ENCODE data around the gene CLEC12A.
"Not testable (repeated sequence)": the region's sequence is repeated elsewhere in the genome, so short reads cannot be mapped to it uniquely, and the experiment has no call there.

CLEC12A gene

GRCh38 chr12:9971181-9971580, at the start of gene CLEC12A:
Gene CLEC12A, plus strand, starts transcription at chr12:9971409. Its CDS starts 188 bp downstream, at chr12:9971597.
- no peak for DNase-seq (ENCODE audit: low spot score)

DNA sequence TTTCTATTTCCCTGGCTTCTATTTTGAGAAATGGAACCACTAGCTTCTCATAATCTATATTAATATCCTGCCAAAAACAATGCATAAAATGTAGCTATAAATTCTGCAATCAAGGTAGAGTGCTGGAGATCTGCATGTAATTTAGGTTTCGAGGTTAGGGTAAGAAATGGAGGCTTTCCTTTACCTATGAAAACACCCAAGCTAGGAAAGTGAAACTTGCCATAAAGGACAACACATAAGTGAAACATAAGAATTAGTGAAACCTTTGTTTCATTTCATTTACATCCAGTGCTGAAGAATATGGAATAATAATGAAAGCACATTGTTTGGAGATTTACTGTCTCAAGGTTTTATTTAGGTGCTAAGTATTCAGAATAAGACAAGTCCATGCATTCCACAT, 48.8 kb upstream of the CLEC12A start:
- no peak for DNase-seq (ENCODE audit: low spot score)

DNA sequence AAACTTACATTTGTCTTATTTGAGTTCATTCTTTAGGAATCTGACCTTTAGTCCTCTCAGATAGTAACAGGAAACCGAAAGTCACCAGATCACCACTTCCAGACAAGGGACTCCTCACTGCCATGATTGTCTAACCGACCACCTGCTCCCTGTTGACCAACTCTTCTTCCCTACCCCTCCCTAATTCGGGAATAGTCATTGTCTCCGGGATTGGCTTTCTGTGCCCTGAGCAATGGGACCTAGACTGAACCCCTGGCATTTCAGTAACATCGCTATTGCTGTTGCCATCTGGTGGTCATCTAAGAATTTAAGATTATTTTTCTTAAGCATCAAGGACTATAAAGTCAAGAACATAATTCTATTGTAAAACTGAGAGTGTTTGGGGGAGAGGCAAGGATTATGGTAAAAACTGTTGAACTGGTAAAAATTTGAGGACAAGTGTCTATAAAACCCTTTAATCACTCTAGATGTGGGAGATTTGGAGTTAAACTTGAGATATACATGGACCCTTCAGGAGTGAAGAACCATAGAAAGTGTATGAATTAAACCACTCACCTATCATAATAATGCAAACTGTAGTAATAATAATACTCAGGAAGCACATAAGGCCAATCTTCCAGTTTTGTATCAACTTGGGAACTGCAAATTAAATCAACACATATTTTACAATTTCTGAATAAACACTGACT, 45.4 kb upstream of the CLEC12A start:
- peak; percentile 52 for DNase-seq (ENCODE audit: low spot score)

- no peak for DNase-seq (ENCODE audit: low spot score)
Observed at GRCh38 chr12:9926876-9927275, 44.3 kb upstream of the CLEC12A start.

- no peak for DNase-seq (ENCODE audit: low spot score)
Observed at GRCh38 chr12:9928607-9929006, 42.6 kb upstream of the CLEC12A start.

- no peak for DNase-seq (ENCODE audit: low spot score)
Observed at GRCh38 chr12:9931245-9931644, 40.0 kb upstream of the CLEC12A start.

- no peak for DNase-seq (ENCODE audit: low spot score)
Observed at GRCh38 chr12:9932270-9932669, 38.9 kb upstream of the CLEC12A start, which contains the start of gene CLEC2A. Gene CLEC2A, minus strand, starts transcription at chr12:9932370. Its CDS starts 41 bp downstream, at chr12:9932329.

DNA sequence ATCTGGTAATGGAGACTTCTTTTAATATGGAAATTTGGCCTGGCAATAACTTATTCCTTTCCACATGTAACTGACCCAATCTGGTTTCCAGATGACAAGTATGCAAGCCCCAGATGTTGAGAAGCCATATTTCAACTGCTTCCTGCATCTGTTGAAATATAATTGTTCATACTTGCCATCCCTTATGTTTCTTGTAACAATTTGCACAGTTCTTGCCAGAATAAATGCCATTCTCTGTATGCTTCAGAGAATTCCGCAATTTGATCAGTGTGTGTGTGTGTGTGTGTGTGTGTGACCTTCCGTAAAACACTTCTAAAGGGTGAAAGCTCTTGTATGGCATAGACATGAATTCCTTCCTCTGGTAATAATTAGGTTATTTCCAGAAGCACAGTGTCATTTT, 37.3 kb upstream of the CLEC12A start:
- no peak for DNase-seq (ENCODE audit: low spot score)

GRCh38 chr12:9935026-9935425, 36.2 kb upstream of the CLEC12A start:
- DNase-seq (ENCODE audit: low spot score), result no peak

DNA sequence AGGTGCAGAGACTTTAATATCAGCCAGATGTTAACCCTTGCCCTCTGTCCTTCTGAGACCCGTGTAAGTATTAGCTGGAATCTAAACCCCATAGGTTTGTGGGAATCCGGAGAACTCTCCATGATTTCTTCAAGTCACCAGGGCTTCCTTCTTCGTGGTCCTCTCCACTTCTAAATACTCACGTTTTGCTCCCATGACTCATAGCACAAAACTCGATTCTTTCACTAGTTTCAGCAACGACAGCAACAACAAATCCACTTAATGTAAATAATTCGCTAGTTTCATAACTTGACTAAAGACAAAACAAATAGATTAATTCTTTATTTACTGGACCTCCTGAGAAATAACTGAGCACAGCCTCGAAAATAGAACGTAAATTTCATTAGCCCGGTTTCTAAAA, 34.6 kb upstream of the CLEC12A start:
- no peak for DNase-seq (ENCODE audit: low spot score)

DNA sequence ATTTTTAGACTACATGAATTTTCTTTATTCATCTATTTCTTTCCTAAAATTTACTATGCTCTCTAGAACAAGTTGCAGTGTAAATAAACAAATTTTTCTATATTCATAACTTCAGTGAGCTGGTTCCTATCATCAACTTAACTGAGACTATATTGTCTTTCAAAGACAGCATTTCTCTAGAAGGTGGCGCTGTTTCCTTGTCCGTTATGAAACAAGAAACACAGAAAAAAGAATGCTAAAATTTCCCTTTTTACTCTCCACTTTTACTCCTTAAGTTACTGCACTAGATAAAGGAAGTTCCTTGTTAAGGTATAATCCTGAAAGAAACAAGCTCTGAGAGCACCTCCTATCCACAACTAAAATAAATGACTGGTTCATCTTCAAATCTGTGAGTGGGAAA, 30.8 kb upstream of the CLEC12A start:
- DNase-seq (ENCODE audit: low spot score), result no peak

DNA sequence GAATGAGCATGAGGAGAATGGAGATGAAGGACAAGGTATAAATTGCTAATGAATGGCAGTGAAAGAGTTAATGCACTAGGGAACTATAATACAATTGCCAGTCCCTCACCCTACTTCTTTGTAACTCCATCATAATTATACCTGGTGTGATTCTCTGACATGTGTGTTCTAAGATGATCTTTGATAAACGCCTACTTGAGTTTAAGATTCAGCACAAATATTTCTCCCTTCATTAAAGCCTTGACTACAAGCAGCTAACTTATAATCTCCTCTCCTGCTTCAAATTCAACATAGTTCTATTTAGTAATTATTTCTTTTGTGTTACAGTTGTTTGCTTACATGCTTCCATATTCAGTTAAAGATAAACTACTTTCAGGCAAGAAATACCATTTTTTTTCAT, 29.4 kb upstream of the CLEC12A start:
- DNase-seq (ENCODE audit: low spot score), result no peak

DNA sequence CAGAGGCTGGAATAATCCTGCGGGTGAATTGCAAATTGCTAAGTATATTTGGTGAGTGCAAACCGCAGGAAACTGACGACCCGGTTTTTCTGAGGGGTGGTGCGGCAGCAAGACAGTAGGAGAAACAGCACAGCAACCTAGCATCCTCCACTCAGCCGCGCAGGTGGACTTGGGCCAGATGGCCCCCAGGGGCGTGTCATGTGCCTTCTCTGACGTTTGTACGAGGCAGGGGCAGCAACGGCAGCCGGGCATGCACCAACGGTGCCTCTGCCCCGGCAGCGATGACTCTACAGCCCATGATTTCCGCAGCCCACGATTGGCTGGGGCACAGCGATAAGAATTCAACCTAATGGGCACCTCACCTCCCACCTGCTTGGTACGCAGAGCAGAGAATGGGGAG, 28.0 kb upstream of the CLEC12A start:
- no peak for DNase-seq (ENCODE audit: low spot score)

DNA sequence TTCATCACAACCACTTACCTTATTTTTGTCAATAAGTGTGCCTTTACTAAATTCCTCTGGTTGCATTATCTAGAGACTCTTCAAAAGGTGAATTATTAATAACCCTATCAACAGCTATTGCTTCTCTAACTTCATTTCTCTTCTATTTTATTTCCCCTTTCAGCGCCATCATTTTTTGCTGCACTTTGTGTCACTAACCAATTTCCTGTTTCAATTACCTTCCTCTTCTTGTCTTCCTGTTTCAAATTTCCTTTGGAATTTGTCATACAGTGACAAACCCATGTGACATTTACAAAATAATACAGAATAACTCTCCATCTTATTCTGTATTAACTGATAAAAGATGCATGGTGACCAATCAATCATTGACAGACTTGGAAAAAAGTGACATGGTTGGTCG, 26.8 kb upstream of the CLEC12A start:
- no peak for DNase-seq (ENCODE audit: low spot score)

DNA sequence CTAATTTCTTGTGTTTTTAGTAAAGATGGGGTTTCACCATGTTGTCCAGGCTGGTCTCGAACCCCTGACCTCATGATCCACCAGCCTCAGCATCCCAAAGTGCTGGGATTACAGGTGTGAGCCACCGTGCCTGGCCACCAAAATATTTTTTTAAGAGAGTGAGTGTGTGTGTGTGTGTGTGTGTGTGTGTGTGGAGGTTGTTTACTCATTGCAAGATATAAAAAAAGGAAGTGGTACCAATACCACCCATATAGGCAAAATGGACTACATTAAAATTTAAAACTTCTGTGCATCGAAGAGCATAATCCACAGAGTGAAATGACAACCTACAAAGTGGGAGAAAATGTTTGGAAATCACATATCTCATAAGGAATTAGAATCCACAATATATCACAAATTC, 23.5 kb upstream of the CLEC12A start:
- DNase-seq (ENCODE audit: low spot score), result no peak

DNA sequence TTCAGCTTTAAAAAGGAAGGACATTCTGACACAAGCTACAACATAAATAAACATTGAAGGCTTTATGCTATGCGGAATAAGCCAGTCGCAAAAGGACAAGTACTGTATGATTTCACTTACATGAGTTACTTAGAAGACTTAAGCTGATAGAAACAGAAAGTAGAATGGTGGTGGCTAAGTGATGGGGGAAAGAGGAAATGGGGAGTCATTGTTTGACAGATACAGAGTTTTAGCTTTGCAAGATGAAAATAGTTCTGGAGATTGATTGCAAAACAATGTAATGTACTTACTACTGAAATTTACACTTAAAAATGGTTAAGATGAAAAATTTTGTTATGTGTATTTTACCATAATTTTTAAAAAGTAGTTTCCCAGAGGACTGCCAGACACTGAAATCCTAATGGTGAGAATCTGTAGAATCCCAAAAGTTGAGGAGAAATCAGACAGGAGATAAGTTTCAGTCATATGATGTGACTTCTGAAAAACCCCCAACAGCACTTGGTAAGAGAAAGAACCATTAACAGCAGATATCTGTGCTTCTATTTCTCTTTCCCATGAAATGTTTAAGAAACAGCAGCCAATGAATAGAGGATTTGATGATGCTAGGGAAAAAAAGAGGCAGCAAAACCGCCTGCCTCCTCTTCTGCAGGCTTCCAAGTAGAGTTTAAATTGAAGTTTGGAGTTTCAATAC, 22.5 kb upstream of the CLEC12A start:
- no peak for DNase-seq (ENCODE audit: low spot score)

- DNase-seq (ENCODE audit: low spot score), result no peak
Observed at GRCh38 chr12:9951026-9951675, 20.1 kb upstream of the CLEC12A start.

DNA sequence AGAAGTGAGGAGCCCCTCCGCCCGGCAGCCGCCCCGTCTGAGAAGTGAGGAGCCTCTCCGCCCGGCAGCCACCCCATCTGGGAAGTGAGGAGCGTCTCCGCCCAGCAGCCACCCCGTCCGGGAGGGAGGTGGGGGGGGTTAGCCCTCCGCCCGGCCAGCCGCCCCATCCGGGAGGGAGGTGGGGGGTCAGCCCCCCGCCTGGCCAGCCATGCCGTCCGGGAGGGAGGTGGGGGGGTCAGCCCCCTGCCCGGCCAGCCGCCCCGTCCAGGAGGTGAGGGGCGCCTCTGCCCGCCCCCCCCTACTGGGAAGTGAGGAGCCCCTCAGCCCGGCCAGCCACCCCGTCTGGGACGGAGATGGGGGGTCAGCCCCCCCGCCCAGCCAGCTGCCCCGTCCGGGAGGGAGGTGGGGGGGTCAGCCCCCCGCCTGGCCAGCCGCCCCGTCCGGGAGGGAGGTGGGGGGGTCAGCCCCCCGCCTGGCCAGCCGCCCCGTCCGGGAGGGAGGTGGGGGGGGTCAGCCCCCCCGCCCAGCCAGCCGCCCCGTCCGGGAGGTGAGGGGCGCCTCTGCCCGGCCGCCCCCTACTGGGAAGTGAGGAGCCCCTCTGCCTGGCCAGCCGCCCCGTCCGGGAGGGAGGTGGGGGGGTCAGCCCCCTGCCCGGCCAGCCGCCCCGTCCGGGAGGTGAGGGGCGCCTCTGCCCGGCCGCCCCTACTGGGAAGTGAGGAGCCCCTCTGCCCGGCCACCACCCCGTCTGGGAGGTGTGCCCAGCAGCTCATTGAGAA, 18.1 kb upstream of the CLEC12A start:
- not testable (repeated sequence) for DNase-seq (ENCODE audit: low spot score)

- DNase-seq (ENCODE audit: low spot score), result no peak
Observed at GRCh38 chr12:9957834-9958233, 13.4 kb upstream of the CLEC12A start.

- no peak for DNase-seq (ENCODE audit: low spot score)
Observed at GRCh38 chr12:9960590-9960989, 10.6 kb upstream of the CLEC12A start.

DNA sequence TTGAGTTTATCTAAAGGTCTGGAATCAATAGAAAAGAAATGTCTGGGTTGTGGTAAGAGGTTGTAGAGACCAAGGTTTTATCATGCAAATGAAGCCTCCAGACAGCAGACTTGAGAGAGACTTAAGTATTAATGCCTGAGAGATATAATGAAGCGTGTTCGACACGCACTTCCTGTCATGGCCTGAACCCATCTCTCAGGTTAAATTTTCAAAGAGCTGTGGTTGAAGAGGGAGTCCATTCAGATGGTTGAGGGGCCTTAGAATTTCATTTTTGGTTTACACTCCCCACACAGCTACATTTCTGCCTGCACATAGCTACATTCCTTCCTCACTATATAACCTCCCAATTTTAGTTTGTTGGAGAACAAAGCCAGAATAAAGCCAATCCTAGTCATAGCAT, 10.1 kb upstream of the CLEC12A start:
- no peak for DNase-seq (ENCODE audit: low spot score)

DNA sequence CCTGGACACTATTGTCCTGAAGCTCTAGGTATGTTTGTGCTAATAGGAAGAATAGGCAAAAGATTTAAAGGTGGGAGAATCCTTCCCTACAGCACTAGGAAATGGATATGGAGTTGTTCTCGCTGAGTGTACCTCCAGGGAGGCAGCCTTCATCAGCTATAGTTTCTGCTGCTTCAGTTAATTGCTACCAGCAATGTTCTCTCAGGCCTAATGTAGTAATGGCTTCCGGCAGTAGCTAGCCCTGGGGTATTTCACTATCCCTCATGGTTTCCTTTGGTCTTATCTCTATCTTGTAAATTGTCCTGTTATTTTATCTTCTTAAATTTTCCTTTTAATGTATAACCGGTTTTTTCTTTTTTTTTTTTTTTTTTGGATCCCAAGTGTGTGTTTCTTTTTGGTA, 9.3 kb upstream of the CLEC12A start:
- no peak for DNase-seq (ENCODE audit: low spot score)

DNA sequence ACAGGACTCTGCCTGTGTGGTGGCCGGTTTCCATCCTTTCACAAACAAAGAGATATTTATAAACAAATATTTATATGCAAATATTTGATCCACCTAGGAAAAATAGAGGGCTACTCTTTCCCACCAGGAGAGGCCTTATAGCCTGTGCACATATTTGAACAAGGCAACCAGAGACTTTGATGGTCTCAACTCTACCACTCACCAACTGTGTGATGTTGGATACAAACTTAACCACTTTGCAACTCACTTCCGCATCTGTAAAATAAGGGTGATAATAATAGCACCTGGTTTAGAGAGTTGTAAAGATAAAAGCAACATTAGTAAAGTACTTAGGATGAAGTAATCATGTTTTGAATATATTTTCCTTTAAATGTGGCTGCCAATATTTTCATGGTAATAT, 1.5 kb upstream of the CLEC12A start:
- no peak for DNase-seq (ENCODE audit: low spot score)

Measured in hematopoietic multipotent progenitor cell treated with erythropoietin and hydrocortisone succinate and interleukin-3 and kit ligand, for 17 days (in vitro differentiated cells).